ENCODE results near the gene OR13C2. TPM values are rescaled to one million over a fixed set of nuclear protein-coding genes. Genes with fewer than 3 reads are reported as not detected.

Gene OR13C2
- total and polyA plus RNA-seq, 2 donors from 2014 or later: not detected

DNA sequence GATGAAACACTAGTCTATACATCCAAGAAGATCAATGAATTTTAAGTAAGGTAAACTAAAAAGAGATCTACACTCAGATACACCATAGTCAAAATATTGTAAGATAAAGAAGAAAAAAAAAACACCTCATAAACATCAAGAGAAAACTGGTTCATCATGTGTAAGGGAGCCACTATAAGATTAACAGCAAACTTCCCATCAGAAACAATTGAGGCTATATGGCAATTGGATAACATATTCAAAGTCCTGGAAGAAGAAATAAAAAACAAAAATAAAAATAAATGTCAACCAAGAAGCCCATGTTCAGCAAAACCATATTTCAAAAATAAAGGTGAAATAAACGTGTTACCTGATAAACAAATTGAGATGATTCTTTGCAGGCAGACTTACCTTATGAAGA, 32.8 kb downstream of the OR13C2 start:
- Histone ChIP-seq H3K36me3 (ENCODE audit: control insufficient read depth in 2 of 3, insufficient read depth in 3 of 3, low read length in 3 of 3) (no peaks in the 10 kb centered on the region), H3K4me1 (ENCODE audit: control insufficient read depth in 2 of 3, insufficient read depth in 2 of 3, low read depth in 1 of 3, low read length in 3 of 3) (no peaks in the 10 kb centered on the region), H3K27ac (ENCODE audit: low read depth in 2 of 2, low read length in 2 of 2) (no peak overlapping the region), H3K27me3 (ENCODE audit: control insufficient read depth, insufficient read depth, low read length) (no peaks in the 10 kb centered on the region), H3K4me3 (ENCODE audit: low read length in 3 of 3) (no peak overlapping the region), H3K9me3 (ENCODE audit: control insufficient read depth in 2 of 3, insufficient read depth in 1 of 3, low read length in 3 of 3) (peaks cover 0 to 2% (median 0%) of the 10 kb centered on the region in 3 donors), H3K9ac (ENCODE audit: low read length in 3 of 3) (no peak overlapping the region)
- intact Hi-C loops (cut with DNase I): no loop called here
- FAIRE-seq (no peak), DNase-seq (no peak)
- TF ChIP-seq, protein P1, sequence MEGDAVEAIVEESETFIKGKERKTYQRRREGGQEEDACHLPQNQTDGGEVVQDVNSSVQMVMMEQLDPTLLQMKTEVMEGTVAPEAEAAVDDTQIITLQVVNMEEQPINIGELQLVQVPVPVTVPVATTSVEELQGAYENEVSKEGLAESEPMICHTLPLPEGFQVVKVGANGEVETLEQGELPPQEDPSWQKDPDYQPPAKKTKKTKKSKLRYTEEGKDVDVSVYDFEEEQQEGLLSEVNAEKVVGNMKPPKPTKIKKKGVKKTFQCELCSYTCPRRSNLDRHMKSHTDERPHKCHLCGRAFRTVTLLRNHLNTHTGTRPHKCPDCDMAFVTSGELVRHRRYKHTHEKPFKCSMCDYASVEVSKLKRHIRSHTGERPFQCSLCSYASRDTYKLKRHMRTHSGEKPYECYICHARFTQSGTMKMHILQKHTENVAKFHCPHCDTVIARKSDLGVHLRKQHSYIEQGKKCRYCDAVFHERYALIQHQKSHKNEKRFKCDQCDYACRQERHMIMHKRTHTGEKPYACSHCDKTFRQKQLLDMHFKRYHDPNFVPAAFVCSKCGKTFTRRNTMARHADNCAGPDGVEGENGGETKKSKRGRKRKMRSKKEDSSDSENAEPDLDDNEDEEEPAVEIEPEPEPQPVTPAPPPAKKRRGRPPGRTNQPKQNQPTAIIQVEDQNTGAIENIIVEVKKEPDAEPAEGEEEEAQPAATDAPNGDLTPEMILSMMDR (IDR thresholded peaks at IDR 0.05; ENCODE audit: borderline replicate concordance, extremely low read depth, insufficient read depth): no peak

GRCh38 chr9:104568868-104569267, 36.6 kb downstream of the OR13C2 start, which contains the start of gene OR13C8:
TSS of gene OR13C8 (plus strand) at chr9:104569168. CDS start at chr9:104569168, 0 bp downstream.
- Histone ChIP-seq H3K9ac (ENCODE audit: low read length in 3 of 3) (no peak within 1 kb of the TSS), H3K4me1 (ENCODE audit: control insufficient read depth in 2 of 3, insufficient read depth in 2 of 3, low read depth in 1 of 3, low read length in 3 of 3) (no peaks in the 10 kb centered on the region), H3K36me3 (ENCODE audit: control insufficient read depth in 2 of 3, insufficient read depth in 3 of 3, low read length in 3 of 3) (no peaks in the 10 kb centered on the region), H3K27me3 (ENCODE audit: control insufficient read depth, insufficient read depth, low read length) (no peaks in the 10 kb centered on the region), H3K4me3 (ENCODE audit: low read length in 3 of 3) (no peak within 1 kb of the TSS), H3K27ac (ENCODE audit: low read depth in 2 of 2, low read length in 2 of 2) (no peak within 1 kb of the TSS), H3K9me3 (ENCODE audit: control insufficient read depth in 2 of 3, insufficient read depth in 1 of 3, low read length in 3 of 3) (peaks cover 0 to 2% (median 0%) of the 10 kb centered on the region in 3 donors)
- TF ChIP-seq, protein P1 (IDR thresholded peaks at IDR 0.05; ENCODE audit: borderline replicate concordance, extremely low read depth, insufficient read depth): no peak
- FAIRE-seq (no peak), DNase-seq (no peak)
- intact Hi-C loops (cut with DNase I): no loop called here

GRCh38 chr9:104564358-104564757, 41.1 kb downstream of the OR13C2 start:
- intact Hi-C loops (cut with DNase I): no loop called here
- no peaks in the 10 kb centered on the region for H3K9me3 ChIP-seq (ENCODE audit: control insufficient read depth in 2 of 3, insufficient read depth in 1 of 3, low read length in 3 of 3)
- no peak overlapping the region for H3K27ac ChIP-seq (ENCODE audit: low read depth in 2 of 2, low read length in 2 of 2)
- FAIRE-seq (no peak), DNase-seq (no peak)
- no peaks in the 10 kb centered on the region for H3K4me1 ChIP-seq (ENCODE audit: control insufficient read depth in 2 of 3, insufficient read depth in 2 of 3, low read depth in 1 of 3, low read length in 3 of 3)
- H3K27me3 ChIP-seq (ENCODE audit: control insufficient read depth, insufficient read depth, low read length): no peaks in the 10 kb centered on the region
- H3K36me3 ChIP-seq (ENCODE audit: control insufficient read depth in 2 of 3, insufficient read depth in 3 of 3, low read length in 3 of 3): no peaks in the 10 kb centered on the region
- TF ChIP-seq, protein P1 (IDR thresholded peaks at IDR 0.05; ENCODE audit: borderline replicate concordance, extremely low read depth, insufficient read depth): no peak
- no peak overlapping the region for H3K4me3 ChIP-seq (ENCODE audit: low read length in 3 of 3)
- no peak overlapping the region for H3K9ac ChIP-seq (ENCODE audit: low read length in 3 of 3)
